ENCODE measurements around the gene RNF41. TPM values are rescaled to one million over a fixed set of nuclear protein-coding genes. Genes with fewer than 3 reads are reported as not detected.

Gene RNF41
- total and polyA plus RNA-seq, 11 donors: 10.6 to 84.0 (median 53.3) TPM

- peak in 1 of 5 donors; percentile 40 for DNase-seq
- TF ChIP-seq CTCF (IDR thresholded peaks at IDR 0.05) (no peak), POLR2A (IDR thresholded peaks at IDR 0.05) (no peak)
- no peaks in the 10 kb centered on the region for H3K27me3 ChIP-seq
- H3K27ac ChIP-seq: peak overlapping the region in 1 of 12 donors; percentile 42
- 85 to 90% (median 89%) methylated on average over 14 of the region's 14 CpGs for WGBS, 4 donors
- intact Hi-C loops (cut with DNase I): no loop called here
- peaks cover 0 to 14% (median 6%) of the 10 kb centered on the region in 12 donors for H3K4me1 ChIP-seq
- H3K9me3 ChIP-seq: no peaks in the 10 kb centered on the region
- H3K4me3 ChIP-seq: no peak overlapping the region
- no peak for ATAC-seq
- H3K36me3 ChIP-seq: peaks cover 0 to 100% (median 98%) of the 10 kb centered on the region in 9 donors
Observed at GRCh38 chr12:56244494-56244893, 22.8 kb upstream of the RNF41 start.

- ATAC-seq: peak; percentile 25 to 66 (median 60)
- 44 to 76% (median 64%) methylated on average over 2 to 3 of the region's 3 CpGs for WGBS, 4 donors
Observed at GRCh38 chr12:56243731-56244181, 22.0 kb upstream of the RNF41 start.

GRCh38 chr12:56242986-56243385 is 21.3 kb upstream of the RNF41 start:
- Histone ChIP-seq H3K36me3 (peaks cover 0 to 95% (median 87%) of the 10 kb centered on the region in 9 donors), H3K27me3 (no peaks in the 10 kb centered on the region), H3K27ac (no peak overlapping the region), H3K9me3 (no peaks in the 10 kb centered on the region), H3K4me1 (peaks cover 0 to 14% (median 6%) of the 10 kb centered on the region in 12 donors), H3K4me3 (no peak overlapping the region)
- DNase-seq (peak in 1 of 5 donors; percentile 40), ATAC-seq (no peak)
- TF ChIP-seq POLR2A (IDR thresholded peaks at IDR 0.05): no peak
- 91 to 95% (median 94%) methylated on average over 12 to 13 of the region's 13 CpGs for WGBS, 4 donors
- intact Hi-C loops (cut with DNase I): no loop called here

More at GRCh38 chr12:56243731-56244181, 22.0 kb upstream of the RNF41 start:
- Histone ChIP-seq H3K27ac (peak overlapping the region in 1 of 12 donors; percentile 42), H3K4me3 (no peak overlapping the region), H3K27me3 (no peaks in the 10 kb centered on the region), H3K4me1 (peaks cover 0 to 14% (median 6%) of the 10 kb centered on the region in 12 donors), H3K9me3 (no peaks in the 10 kb centered on the region), H3K36me3 (peaks cover 0 to 99% (median 94%) of the 10 kb centered on the region in 9 donors)
- intact Hi-C loops (cut with DNase I): no loop called here
- peak in 1 of 5 donors; percentile 37 for DNase-seq
- TF ChIP-seq CTCF (IDR thresholded peaks at IDR 0.05): no peak
- TF ChIP-seq POLR2A (IDR thresholded peaks at IDR 0.05): no peak

GRCh38 chr12:56241424-56242303 is 19.9 kb upstream of the RNF41 start:
- Histone ChIP-seq H3K27ac (no peak overlapping the region), H3K9me3 (no peaks in the 10 kb centered on the region), H3K4me1 (peaks cover 0 to 14% (median 6%) of the 10 kb centered on the region in 12 donors), H3K27me3 (no peaks in the 10 kb centered on the region), H3K36me3 (peaks cover 0 to 86% (median 73%) of the 10 kb centered on the region in 9 donors), H3K4me3 (no peak overlapping the region)
- 78 to 83% (median 82%) methylated on average over 9 of the region's 9 CpGs for WGBS, 4 donors
- ATAC-seq (no peak), DNase-seq (peak in 1 of 5 donors; percentile 19)
- TF ChIP-seq POLR2A (IDR thresholded peaks at IDR 0.05): no peak
- TF ChIP-seq CTCF (IDR thresholded peaks at IDR 0.05): no peak
- intact Hi-C loops (cut with DNase I): no loop called here

All from heart left ventricle (tissue), 16 donors.